ENCODE measurements around the gene ARHGAP22.
A peak's percentile ranks its signal among the peaks of the same experiment; 100 is the strongest.

ARHGAP22 gene

GRCh38 chr10:48506147-48506917, 98.5 kb downstream of the ARHGAP22 start:
- DNase-seq (ENCODE audit: low read depth in 2 of 2): peak; percentile 43 to 65
- no peak overlapping the region for H3K4me3 ChIP-seq (replicated peaks in 1 of 2; ENCODE audit: low read depth in 2 of 2, low read length in 2 of 2)
- TF ChIP-seq, protein P1, sequence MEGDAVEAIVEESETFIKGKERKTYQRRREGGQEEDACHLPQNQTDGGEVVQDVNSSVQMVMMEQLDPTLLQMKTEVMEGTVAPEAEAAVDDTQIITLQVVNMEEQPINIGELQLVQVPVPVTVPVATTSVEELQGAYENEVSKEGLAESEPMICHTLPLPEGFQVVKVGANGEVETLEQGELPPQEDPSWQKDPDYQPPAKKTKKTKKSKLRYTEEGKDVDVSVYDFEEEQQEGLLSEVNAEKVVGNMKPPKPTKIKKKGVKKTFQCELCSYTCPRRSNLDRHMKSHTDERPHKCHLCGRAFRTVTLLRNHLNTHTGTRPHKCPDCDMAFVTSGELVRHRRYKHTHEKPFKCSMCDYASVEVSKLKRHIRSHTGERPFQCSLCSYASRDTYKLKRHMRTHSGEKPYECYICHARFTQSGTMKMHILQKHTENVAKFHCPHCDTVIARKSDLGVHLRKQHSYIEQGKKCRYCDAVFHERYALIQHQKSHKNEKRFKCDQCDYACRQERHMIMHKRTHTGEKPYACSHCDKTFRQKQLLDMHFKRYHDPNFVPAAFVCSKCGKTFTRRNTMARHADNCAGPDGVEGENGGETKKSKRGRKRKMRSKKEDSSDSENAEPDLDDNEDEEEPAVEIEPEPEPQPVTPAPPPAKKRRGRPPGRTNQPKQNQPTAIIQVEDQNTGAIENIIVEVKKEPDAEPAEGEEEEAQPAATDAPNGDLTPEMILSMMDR (IDR thresholded peaks at IDR 0.05; ENCODE audit: low read depth, low read length): peak; percentile 29

DNA sequence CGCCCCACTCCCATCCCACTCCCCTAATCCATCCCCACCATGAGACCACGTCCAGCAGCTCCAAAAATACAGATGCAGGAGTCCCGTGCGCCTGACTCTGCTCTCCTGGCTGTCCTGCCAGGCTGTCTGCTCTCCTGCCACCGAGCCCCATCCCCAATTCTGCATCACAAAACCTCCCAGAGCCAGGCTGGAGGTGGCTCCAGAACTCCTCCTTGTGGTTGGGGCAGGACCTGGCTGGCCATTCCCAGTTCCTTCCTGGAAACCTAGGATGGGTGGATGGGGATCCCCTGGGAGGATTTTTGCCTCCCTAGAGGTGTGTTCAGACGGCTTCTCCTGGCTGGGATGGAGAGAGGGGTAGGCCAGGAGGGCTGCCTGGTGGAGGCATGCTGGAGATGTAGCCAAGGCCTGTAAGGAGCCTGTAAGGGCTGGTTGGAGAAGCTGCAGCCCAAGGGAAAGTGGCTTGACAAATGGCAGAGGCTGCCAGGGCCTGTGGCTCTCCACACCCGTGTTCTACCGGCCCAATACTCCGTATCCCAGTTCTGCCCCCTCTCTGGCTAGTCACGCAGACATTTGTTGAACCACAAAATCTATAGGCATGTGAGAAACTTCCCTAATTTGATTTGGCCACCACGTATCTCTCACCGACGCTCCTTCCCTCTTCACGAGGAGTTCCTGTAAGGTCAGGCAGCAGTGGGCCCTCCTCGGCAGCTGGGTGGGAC, 99.3 kb downstream of the ARHGAP22 start:
- H3K4me3 ChIP-seq (replicated peaks in 1 of 2; ENCODE audit: low read depth in 2 of 2, low read length in 2 of 2): no peak overlapping the region
- TF ChIP-seq, protein P1 (IDR thresholded peaks at IDR 0.05; ENCODE audit: low read depth, low read length): peak; percentile 22
- no peak for DNase-seq (ENCODE audit: low read depth in 2 of 2)

DNA sequence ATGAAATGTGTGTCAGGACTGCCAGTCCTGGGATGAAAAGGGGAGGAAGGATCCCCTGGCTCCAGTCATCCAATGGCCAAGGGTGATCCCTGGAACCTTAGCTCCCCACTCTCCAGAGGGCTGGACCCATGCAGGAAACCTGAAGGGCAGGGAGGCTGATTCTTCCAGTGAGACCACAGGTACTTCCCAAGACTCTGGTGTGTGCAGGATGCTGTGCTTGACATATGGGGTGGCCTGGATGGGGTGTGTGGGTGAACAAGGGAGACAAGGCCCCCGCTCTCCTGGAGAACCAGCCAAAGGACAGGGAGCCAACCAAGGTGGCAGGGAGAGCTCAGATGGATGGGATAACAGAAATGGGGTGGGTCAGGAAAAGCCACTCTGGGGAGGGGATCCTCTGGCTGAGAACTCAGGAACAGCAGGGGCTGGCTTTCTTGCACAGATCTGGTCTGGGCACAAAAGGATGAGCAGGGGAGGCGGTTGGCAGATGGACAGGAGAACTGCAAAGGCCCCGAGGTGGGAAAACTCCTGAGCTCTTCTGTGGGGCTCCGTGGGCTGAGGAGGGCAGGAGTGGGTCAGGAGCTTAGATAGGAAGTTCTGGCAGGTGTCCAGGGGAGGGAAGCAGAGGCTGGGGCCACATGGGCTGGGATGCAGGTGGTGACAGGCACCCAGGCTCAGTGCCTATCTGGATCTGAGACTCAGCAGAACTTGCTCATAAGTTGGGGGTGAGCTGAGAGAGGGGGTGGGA, 100.6 kb downstream of the ARHGAP22 start:
- H3K4me3 ChIP-seq (replicated peaks in 1 of 2; ENCODE audit: low read depth in 2 of 2, low read length in 2 of 2): no peak overlapping the region
- no peak for DNase-seq (ENCODE audit: low read depth in 2 of 2)
- TF ChIP-seq, protein P1 (IDR thresholded peaks at IDR 0.05; ENCODE audit: low read depth, low read length): no peak

DNA sequence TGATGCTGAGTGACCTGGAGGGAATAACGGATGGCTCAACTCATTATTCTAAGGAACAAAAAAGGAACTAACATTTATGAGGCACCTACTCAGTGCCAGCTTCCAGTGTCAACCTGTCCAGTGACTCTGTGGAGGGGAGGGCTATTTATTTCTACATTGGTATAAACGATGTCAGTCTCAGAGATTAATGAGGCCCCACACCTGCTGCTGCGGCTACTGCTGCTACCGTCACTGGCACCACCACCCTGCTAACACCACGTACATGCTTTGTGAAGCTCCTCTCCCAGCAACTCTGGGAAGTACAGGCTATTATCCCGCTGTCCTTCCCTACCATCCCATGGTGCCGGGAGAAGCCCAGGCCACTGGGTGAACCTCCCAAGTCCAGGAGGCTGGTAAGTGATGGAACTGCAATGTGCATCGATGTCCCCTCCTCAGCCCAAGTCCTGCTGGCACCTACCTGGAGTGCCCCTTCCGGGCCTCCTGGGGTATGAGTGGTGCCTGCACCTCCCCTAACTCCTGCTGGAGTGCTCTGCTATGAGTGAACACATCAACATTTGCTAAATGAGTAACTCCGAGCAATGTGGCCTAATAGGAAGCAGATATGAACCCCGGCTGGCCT, 101.5 kb downstream of the ARHGAP22 start:
- DNase-seq (ENCODE audit: low read depth in 2 of 2): no peak
- TF ChIP-seq, protein P1 (IDR thresholded peaks at IDR 0.05; ENCODE audit: low read depth, low read length): no peak
- no peak overlapping the region for H3K4me3 ChIP-seq (replicated peaks in 1 of 2; ENCODE audit: low read depth in 2 of 2, low read length in 2 of 2)

DNA sequence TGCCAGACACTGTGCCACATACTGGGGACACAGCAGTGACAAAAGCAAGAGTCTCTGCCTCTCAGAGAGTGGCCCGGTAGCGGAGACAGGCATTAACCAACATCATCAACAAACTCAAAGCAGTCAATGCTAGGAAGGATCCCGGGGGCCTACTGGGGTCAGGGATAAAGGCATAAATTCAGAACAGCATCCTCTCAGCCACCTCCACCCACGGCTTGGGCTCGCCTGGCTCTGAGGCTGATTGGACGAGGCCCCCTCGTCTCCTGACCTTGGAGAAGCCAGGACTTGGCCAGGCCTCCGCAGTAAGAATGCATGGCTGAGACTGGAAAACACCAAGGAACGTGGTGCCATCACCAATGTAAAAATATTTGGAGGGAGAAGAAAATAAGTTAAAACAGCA, 102.1 kb downstream of the ARHGAP22 start:
- H3K4me3 ChIP-seq (replicated peaks in 1 of 2; ENCODE audit: low read depth in 2 of 2, low read length in 2 of 2): no peak overlapping the region
- DNase-seq (ENCODE audit: low read depth in 2 of 2): no peak
- TF ChIP-seq, protein P1 (IDR thresholded peaks at IDR 0.05; ENCODE audit: low read depth, low read length): no peak
